ENCODE results near the gene MERTK. TPM values are rescaled to one million over a fixed set of nuclear protein-coding genes. Genes with fewer than 3 reads are reported as not detected.

The MERTK gene
- total and polyA plus RNA-seq, 2 of the 8 experiments (the other 6 are each of a cell fraction or from before 2014, with no cell fraction given) = 6.5 to 7.0 TPM

GRCh38 chr2:112019569-112019982 is 121.2 kb downstream of the MERTK start (continued):
- TF ChIP-seq, protein P1, sequence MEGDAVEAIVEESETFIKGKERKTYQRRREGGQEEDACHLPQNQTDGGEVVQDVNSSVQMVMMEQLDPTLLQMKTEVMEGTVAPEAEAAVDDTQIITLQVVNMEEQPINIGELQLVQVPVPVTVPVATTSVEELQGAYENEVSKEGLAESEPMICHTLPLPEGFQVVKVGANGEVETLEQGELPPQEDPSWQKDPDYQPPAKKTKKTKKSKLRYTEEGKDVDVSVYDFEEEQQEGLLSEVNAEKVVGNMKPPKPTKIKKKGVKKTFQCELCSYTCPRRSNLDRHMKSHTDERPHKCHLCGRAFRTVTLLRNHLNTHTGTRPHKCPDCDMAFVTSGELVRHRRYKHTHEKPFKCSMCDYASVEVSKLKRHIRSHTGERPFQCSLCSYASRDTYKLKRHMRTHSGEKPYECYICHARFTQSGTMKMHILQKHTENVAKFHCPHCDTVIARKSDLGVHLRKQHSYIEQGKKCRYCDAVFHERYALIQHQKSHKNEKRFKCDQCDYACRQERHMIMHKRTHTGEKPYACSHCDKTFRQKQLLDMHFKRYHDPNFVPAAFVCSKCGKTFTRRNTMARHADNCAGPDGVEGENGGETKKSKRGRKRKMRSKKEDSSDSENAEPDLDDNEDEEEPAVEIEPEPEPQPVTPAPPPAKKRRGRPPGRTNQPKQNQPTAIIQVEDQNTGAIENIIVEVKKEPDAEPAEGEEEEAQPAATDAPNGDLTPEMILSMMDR (IDR thresholded peaks at IDR 0.05; ENCODE audit: control extremely low read depth in 1 of 3, insufficient read depth in 1 of 3, low read depth in 1 of 3, low read length in 3 of 3) = no peak
- TF ChIP-seq ZNF274 (IDR thresholded peaks at IDR 0.05; ENCODE audit: borderline replicate concordance, extremely low read depth, low read length) = no peak
- TF ChIP-seq JUND (IDR thresholded peaks at IDR 0.05; ENCODE audit: low read length) = no peak
- TF ChIP-seq SP2 (IDR thresholded peaks at IDR 0.05; ENCODE audit: low read length) = no peak
- TF ChIP-seq, protein P2, sequence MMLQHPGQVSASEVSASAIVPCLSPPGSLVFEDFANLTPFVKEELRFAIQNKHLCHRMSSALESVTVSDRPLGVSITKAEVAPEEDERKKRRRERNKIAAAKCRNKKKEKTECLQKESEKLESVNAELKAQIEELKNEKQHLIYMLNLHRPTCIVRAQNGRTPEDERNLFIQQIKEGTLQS (IDR thresholded peaks at IDR 0.05; ENCODE audit: insufficient read depth, low read depth, low read length) = no peak
- TF ChIP-seq RFX5 (IDR thresholded peaks at IDR 0.05; ENCODE audit: borderline replicate concordance, low read depth, low read length) = no peak
- no peak for TF ChIP-seq FOSL1 (IDR thresholded peaks at IDR 0.05; ENCODE audit: insufficient read depth, low read depth, low read length)
- no peak for TF ChIP-seq HDAC6 (IDR thresholded peaks at IDR 0.05; ENCODE audit: low read depth, low read length)
- TF ChIP-seq, protein P3, sequence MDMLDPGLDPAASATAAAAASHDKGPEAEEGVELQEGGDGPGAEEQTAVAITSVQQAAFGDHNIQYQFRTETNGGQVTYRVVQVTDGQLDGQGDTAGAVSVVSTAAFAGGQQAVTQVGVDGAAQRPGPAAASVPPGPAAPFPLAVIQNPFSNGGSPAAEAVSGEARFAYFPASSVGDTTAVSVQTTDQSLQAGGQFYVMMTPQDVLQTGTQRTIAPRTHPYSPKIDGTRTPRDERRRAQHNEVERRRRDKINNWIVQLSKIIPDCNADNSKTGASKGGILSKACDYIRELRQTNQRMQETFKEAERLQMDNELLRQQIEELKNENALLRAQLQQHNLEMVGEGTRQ (IDR thresholded peaks at IDR 0.05; ENCODE audit: low read length) = no peak

Measured in H1 (cell line).